Muscle of arm (tissue), 12 donors: Measurements from ENCODE around the gene RPL7A. TPM values are rescaled to one million over a fixed set of nuclear protein-coding genes. Genes with fewer than 3 reads are reported as not detected.
"Not testable (repeated sequence)": the region's sequence is repeated elsewhere in the genome, so short reads cannot be mapped to it uniquely, and the experiment has no call there.

Experiments used
- DNase-seq: peaks from one replicate; pipeline ENCODE4 v3.0.0-alpha.2; 2013
- polyA plus RNA-seq, 12 donors: library from polyadenylated mRNA; unstranded; fragments of 120-200 nt; gene quantifications; one replicate each; pipeline ENCODE4 v1.2.1, GENCODE V29; 2013; ENCODE audit not compliant: insufficient read length in 12 of 12

RPL7A gene
- polyA plus RNA-seq, 12 donors = 2,000 to 2,688 (median 2,248) TPM; not detected in 1

GRCh38 chr9:133383438-133383837 lies 35.4 kb downstream of the RPL7A start:
- DNase-seq = no peak

GRCh38 chr9:133384736-133385321 lies 36.8 kb downstream of the RPL7A start:
- no peak for DNase-seq

- no peak for DNase-seq
These were observed 37.4 kb downstream of the RPL7A start for GRCh38 chr9:133385452-133385851.

- DNase-seq = no peak
These were observed 38.3 kb downstream of the RPL7A start for GRCh38 chr9:133386338-133386737.

- DNase-seq = no peak
These were observed 39.7 kb downstream of the RPL7A start for GRCh38 chr9:133387680-133388079.

- DNase-seq = no peak
These were observed 41.1 kb downstream of the RPL7A start for GRCh38 chr9:133389025-133389557.

GRCh38 chr9:133389562-133389961 lies 41.5 kb downstream of the RPL7A start:
- DNase-seq = no peak

GRCh38 chr9:133390713-133391112 lies 42.7 kb downstream of the RPL7A start:
- no peak for DNase-seq

- not testable (repeated sequence) for DNase-seq
These were observed 43.4 kb downstream of the RPL7A start for GRCh38 chr9:133391449-133391848.

GRCh38 chr9:133392308-133392707 lies 44.3 kb downstream of the RPL7A start:
- DNase-seq = not testable (repeated sequence)

- no peak for DNase-seq
These were observed 45.4 kb downstream of the RPL7A start for GRCh38 chr9:133393399-133393798.

- DNase-seq = no peak
These were observed 46.8 kb downstream of the RPL7A start for GRCh38 chr9:133394687-133395271.

- DNase-seq = no peak
These were observed 48.9 kb downstream of the RPL7A start for GRCh38 chr9:133396952-133397351.

GRCh38 chr9:133397370-133397769 lies 49.4 kb downstream of the RPL7A start:
- DNase-seq = no peak

- no peak for DNase-seq
These were observed 49.9 kb downstream of the RPL7A start for GRCh38 chr9:133397895-133398294.

- DNase-seq = no peak
These were observed 52.3 kb downstream of the RPL7A start for GRCh38 chr9:133400292-133400691.

Other genes with a start within 250 kb of the RPL7A start
- 10 to 100 TPM in 11 of 12 donors, not detected in 1; 41.7 to 77.0 (median 51.7) TPM for gene RALGDS, start 227.0 kb upstream of the RPL7A start, polyA plus RNA-seq
- 1 to 10 TPM in 10 of 12 donors, not detected in 2; 2.9 to 6.2 (median 3.5) TPM for gene GBGT1, start 184.3 kb upstream of the RPL7A start, polyA plus RNA-seq
- gene OBP2B, start 139.0 kb upstream of the RPL7A start, polyA plus RNA-seq = under 1 TPM in 1 of 12 donors, not detected in 11; 0.17 TPM
- gene ABO, start 73.0 kb upstream of the RPL7A start, polyA plus RNA-seq = 10 to 100 TPM in 1 of 12 donors, 1 to 10 TPM in 8, under 1 TPM in 2, not detected in 1; 0.57 to 28.3 (median 2.6) TPM
- 10 to 100 TPM in 11 of 12 donors, not detected in 1; 14.3 to 32.6 (median 18.6) TPM for gene SURF6, start 12.0 kb upstream of the RPL7A start, polyA plus RNA-seq
- gene MED22, start 87 bp upstream of the RPL7A start, polyA plus RNA-seq = 10 to 100 TPM in 11 of 12 donors, not detected in 1; 18.8 to 27.5 (median 21.7) TPM
- 10 to 100 TPM in 11 of 12 donors, not detected in 1; 17.6 to 37.0 (median 29.9) TPM for gene SURF1, start 8.3 kb downstream of the RPL7A start, polyA plus RNA-seq
- 10 to 100 TPM in 7 of 12 donors, 1 to 10 TPM in 3, not detected in 2; 7.6 to 18.1 (median 11.1) TPM for gene SURF2, start 8.3 kb downstream of the RPL7A start, polyA plus RNA-seq
- 100 to 1,000 TPM in 6 of 12 donors, 10 to 100 TPM in 5, not detected in 1; 87.0 to 138 (median 100) TPM for gene SURF4, start 27.8 kb downstream of the RPL7A start, polyA plus RNA-seq
- gene STKLD1, start 28.1 kb downstream of the RPL7A start, polyA plus RNA-seq = 1 to 10 TPM in 8 of 12 donors, under 1 TPM in 2, not detected in 2; 0.82 to 3.0 (median 1.8) TPM
- 10 to 100 TPM in 11 of 12 donors, not detected in 1; 26.6 to 54.5 (median 30.4) TPM for gene REXO4, start 69.8 kb downstream of the RPL7A start, polyA plus RNA-seq
- gene ADAMTS13, start 74.1 kb downstream of the RPL7A start, polyA plus RNA-seq = 1 to 10 TPM in 11 of 12 donors, not detected in 1; 4.2 to 8.4 (median 5.5) TPM
- gene CACFD1, start 111.8 kb downstream of the RPL7A start, polyA plus RNA-seq = 10 to 100 TPM in 11 of 12 donors, not detected in 1; 10.4 to 22.4 (median 13.1) TPM
- gene SLC2A6, start 130.9 kb downstream of the RPL7A start, polyA plus RNA-seq = 1 to 10 TPM in 7 of 12 donors, under 1 TPM in 3, not detected in 2; 0.87 to 1.6 (median 1.1) TPM
- 10 to 100 TPM in 11 of 12 donors, not detected in 1; 18.1 to 68.0 (median 49.3) TPM for gene MYMK, start 176.7 kb downstream of the RPL7A start, polyA plus RNA-seq
- gene ADAMTSL2, start 186.5 kb downstream of the RPL7A start, polyA plus RNA-seq = 1 to 10 TPM in 10 of 12 donors, not detected in 2; 2.3 to 4.6 (median 2.6) TPM